Panc1 (cell line): ENCODE measurements around the gene LAMC2.

Source experiments
- POLR2AphosphoS5 ChIP-seq: IDR thresholded peaks from 2 replicates; pipeline ENCODE4 v1.6.1; 2012; ENCODE audit warnings: mild to moderate bottlenecking, low read depth, low read length, moderate library complexity
- SIN3A ChIP-seq: IDR thresholded peaks from 2 replicates; pipeline ENCODE4 v1.6.1; 2012; ENCODE audit warnings: low read depth, mild to moderate bottlenecking, low read length, moderate library complexity, borderline replicate concordance; ENCODE audit not compliant: insufficient read depth
- TCF7L2 ChIP-seq: IDR thresholded peaks from 2 replicates; pipeline ENCODE4 v1.6.1; 2011; ENCODE audit warnings: mild to moderate bottlenecking, low read depth, low read length, inconsistent platforms
- TF ChIP-seq, protein P1 (sequence below): fragments of 450-650 bp; IDR thresholded peaks from 2 replicates; pipeline ENCODE4 v1.5.1; 2017; ENCODE audit warnings: mild to moderate bottlenecking
- TF ChIP-seq, protein P2 (sequence below), 2 experiments: IDR thresholded peaks; 2 replicates each; pipeline ENCODE4 v1.6.1; 2011 to 2012; ENCODE audit warnings: low read depth in 2 of 2, control low read depth in 1 of 2, low read length in 1 of 2, mild to moderate bottlenecking in 1 of 2, moderate library complexity in 1 of 2; ENCODE audit not compliant: insufficient read depth in 1 of 2

DNA sequence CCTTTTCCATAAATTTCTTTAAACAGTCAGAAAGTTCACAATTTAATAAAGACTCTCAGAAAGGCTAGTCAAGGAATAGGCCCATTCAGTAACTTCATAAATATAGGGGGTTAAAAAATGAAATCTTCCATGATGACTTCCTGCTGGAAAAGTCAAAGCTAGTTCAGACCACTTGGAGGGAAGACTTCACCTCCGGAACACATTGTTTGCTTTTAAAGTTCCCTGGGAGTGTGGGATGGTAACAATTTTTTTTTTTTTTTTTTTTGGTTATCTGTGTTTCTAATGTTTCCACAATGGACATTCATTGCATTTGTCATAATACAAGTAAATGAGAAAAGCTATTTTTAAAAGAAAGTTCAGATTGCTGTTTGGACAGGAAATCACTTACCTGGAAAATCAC is 18.4 kb upstream of the LAMC2 start:
- TF ChIP-seq, protein P1, sequence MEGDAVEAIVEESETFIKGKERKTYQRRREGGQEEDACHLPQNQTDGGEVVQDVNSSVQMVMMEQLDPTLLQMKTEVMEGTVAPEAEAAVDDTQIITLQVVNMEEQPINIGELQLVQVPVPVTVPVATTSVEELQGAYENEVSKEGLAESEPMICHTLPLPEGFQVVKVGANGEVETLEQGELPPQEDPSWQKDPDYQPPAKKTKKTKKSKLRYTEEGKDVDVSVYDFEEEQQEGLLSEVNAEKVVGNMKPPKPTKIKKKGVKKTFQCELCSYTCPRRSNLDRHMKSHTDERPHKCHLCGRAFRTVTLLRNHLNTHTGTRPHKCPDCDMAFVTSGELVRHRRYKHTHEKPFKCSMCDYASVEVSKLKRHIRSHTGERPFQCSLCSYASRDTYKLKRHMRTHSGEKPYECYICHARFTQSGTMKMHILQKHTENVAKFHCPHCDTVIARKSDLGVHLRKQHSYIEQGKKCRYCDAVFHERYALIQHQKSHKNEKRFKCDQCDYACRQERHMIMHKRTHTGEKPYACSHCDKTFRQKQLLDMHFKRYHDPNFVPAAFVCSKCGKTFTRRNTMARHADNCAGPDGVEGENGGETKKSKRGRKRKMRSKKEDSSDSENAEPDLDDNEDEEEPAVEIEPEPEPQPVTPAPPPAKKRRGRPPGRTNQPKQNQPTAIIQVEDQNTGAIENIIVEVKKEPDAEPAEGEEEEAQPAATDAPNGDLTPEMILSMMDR = no peak
- TF ChIP-seq, protein P2, sequence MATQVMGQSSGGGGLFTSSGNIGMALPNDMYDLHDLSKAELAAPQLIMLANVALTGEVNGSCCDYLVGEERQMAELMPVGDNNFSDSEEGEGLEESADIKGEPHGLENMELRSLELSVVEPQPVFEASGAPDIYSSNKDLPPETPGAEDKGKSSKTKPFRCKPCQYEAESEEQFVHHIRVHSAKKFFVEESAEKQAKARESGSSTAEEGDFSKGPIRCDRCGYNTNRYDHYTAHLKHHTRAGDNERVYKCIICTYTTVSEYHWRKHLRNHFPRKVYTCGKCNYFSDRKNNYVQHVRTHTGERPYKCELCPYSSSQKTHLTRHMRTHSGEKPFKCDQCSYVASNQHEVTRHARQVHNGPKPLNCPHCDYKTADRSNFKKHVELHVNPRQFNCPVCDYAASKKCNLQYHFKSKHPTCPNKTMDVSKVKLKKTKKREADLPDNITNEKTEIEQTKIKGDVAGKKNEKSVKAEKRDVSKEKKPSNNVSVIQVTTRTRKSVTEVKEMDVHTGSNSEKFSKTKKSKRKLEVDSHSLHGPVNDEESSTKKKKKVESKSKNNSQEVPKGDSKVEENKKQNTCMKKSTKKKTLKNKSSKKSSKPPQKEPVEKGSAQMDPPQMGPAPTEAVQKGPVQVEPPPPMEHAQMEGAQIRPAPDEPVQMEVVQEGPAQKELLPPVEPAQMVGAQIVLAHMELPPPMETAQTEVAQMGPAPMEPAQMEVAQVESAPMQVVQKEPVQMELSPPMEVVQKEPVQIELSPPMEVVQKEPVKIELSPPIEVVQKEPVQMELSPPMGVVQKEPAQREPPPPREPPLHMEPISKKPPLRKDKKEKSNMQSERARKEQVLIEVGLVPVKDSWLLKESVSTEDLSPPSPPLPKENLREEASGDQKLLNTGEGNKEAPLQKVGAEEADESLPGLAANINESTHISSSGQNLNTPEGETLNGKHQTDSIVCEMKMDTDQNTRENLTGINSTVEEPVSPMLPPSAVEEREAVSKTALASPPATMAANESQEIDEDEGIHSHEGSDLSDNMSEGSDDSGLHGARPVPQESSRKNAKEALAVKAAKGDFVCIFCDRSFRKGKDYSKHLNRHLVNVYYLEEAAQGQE (IDR thresholded peaks at IDR 0.05; ENCODE audit: insufficient read depth in 1 of 2, low read depth in 2 of 2, low read length in 1 of 2) = no peak
- TF ChIP-seq POLR2AphosphoS5 (no peak), SIN3A (no peak), TCF7L2 (no peak)
